K562 (cell line): ENCODE data around the gene SLC49A4. TPM values are rescaled to one million over a fixed set of nuclear protein-coding genes. Genes with fewer than 3 reads are reported as not detected.

Experiments used
- ATAC-seq: fragments of 200-7000 bp; cut with Tn5 transposase; 3 replicates; pipeline ENCODE4 v1.9.1; 2020; ENCODE audit warnings: moderate library complexity
- BruUV-seq: library from RNA; stranded (reverse); fragments of 400-500 nt; replicated peaks from 2 replicates; lab custom pipeline; 2021; lab: Mats Ljungman, UMichigan
- CTCF ChIA-PET: fragments of 300-600 bp; formaldehyde crosslinking; extraction: SDS; loops from one replicate; lab custom pipeline; 2021; ENCODE audit warnings: low intra/inter-chr PET ratio; lab: Yijun Ruan, JAX
- POLR2A ChIA-PET: fragments of 300-600, 350-650 bp; sonication (Branson Sonifier 250); formaldehyde crosslinking; extraction: SDS; loops from one replicate; lab custom pipeline; 2021; ENCODE audit warnings: antibody characterized with exemption, inconsistent platforms; lab: Yijun Ruan, JAX
- DNase-seq, 4 experiments: peaks; one replicate each; pipeline versions ENCODE4 v3.0.0 to v3.0.0-alpha.2; 2011 to 2018; ENCODE audit warnings: low spot score in 3 of 4, mixed read lengths in 3 of 4; ENCODE audit errors: extremely low read depth in 1 of 4
- FAIRE-seq: peaks from 2 replicates; lab custom pipeline; 2011; peaks lifted over from hg19 to GRCh38; lab: Jason Lieb, UNC
- H2AFZ ChIP-seq: 2 replicates; pipeline ENCODE4 v1.6.0; 2011; ENCODE audit warnings: low read depth, low read length, control low read depth, inconsistent platforms
- H3K27ac ChIP-seq: fragments of 200-600 bp; 3 replicates; pipeline ENCODE4 v1.8.0; 2011; ENCODE audit warnings: low read depth, mild to moderate bottlenecking, control low read depth, inconsistent platforms, low read length, moderate library complexity, mixed read lengths; ENCODE audit errors: extremely low read depth
- H3K27me3 ChIP-seq, 2 experiments: fragments of 300-600 bp in 1 of 2; 2 replicates in 1 of 2; 3 replicates in 1 of 2; pipeline versions ENCODE4 v1.6.0 to v1.8.0; 2011; ENCODE audit warnings: inconsistent platforms in 2 of 2, low read length in 2 of 2, mild to moderate bottlenecking in 1 of 2, mixed read lengths in 1 of 2, moderate library complexity in 1 of 2; ENCODE audit not compliant: control insufficient read depth in 2 of 2, insufficient read depth in 2 of 2
- H3K36me3 ChIP-seq: fragments of 300-600 bp; 3 replicates; pipeline ENCODE4 v1.8.0; 2011; ENCODE audit warnings: mild to moderate bottlenecking, low read length, inconsistent platforms; ENCODE audit not compliant: control insufficient read depth, insufficient read depth
- H3K4me1 ChIP-seq, 2 experiments: fragments of 200-600 bp in 1 of 2; replicated peaks in 1 of 2; 2 replicates in 1 of 2; 3 replicates in 1 of 2; pipeline versions ENCODE4 v1.5.1 to v1.8.0; 2011; ENCODE audit warnings: inconsistent platforms in 2 of 2, low read length in 2 of 2, mild to moderate bottlenecking in 1 of 2, mixed read lengths in 1 of 2, moderate library complexity in 1 of 2; ENCODE audit not compliant: control insufficient read depth in 2 of 2, insufficient read depth in 2 of 2
- H3K4me2 ChIP-seq: 2 replicates; pipeline ENCODE4 v1.6.1; 2011; ENCODE audit warnings: low read length, control low read depth, inconsistent platforms, mixed read lengths; ENCODE audit not compliant: insufficient read depth
- H3K4me3 ChIP-seq: fragments of 200-600 bp; sonication (generic), shearing (Covaris generic); 2 replicates; pipeline ENCODE4 v1.5.1; 2016; ENCODE audit warnings: control low read depth, inconsistent platforms
- H3K79me2 ChIP-seq: fragments of 200-600 bp; 3 replicates; pipeline ENCODE4 v1.8.0; 2011; ENCODE audit warnings: low read length, inconsistent platforms; ENCODE audit not compliant: control insufficient read depth, insufficient read depth
- H3K9ac ChIP-seq, 2 experiments: 2 replicates each; pipeline versions ENCODE4 v1.6.0 to v1.6.1; 2011; ENCODE audit warnings: low read depth in 2 of 2, low read length in 2 of 2, control low read depth in 1 of 2, inconsistent platforms in 1 of 2, mild to moderate bottlenecking in 1 of 2, mixed read lengths in 1 of 2; ENCODE audit not compliant: insufficient read depth in 1 of 2
- H3K9me1 ChIP-seq: one replicate; pipeline ENCODE4 v1.6.0; 2011; ENCODE audit warnings: inconsistent platforms, mild to moderate bottlenecking, low read length, moderate library complexity; ENCODE audit not compliant: control insufficient read depth, insufficient read depth
- H3K9me3 ChIP-seq: replicated peaks from 2 replicates; pipeline ENCODE4 v1.5.1; 2011; ENCODE audit warnings: low read depth, low read length, inconsistent platforms; ENCODE audit not compliant: control insufficient read depth, insufficient read depth
- H4K20me1 ChIP-seq: replicated peaks from 2 replicates; pipeline ENCODE4 v1.6.1; 2011; ENCODE audit warnings: low read length, inconsistent platforms, mixed read lengths; ENCODE audit not compliant: control insufficient read depth, insufficient read depth
- HDAC6 ChIP-seq: IDR thresholded peaks from 2 replicates; pipeline ENCODE4 v1.6.1; 2012; ENCODE audit warnings: low read depth, mild to moderate bottlenecking, control low read depth, inconsistent platforms, low read length, moderate library complexity
- MEF2A ChIP-seq: IDR thresholded peaks from 2 replicates; pipeline ENCODE4 v1.6.1; 2011; ENCODE audit warnings: low read depth, mild to moderate bottlenecking, low read length, moderate library complexity; ENCODE audit not compliant: control insufficient read depth
- MXD1 ChIP-seq: fragments of 250-450 bp; sonication (Bioruptor Pico); IDR thresholded peaks from 2 replicates; pipeline ENCODE4 v1.8.0; 2021; ENCODE audit warnings: borderline replicate concordance, mild to moderate bottlenecking, moderate library complexity; ENCODE audit not compliant: poor library complexity, severe bottlenecking
- NFE2 ChIP-seq: IDR thresholded peaks from 2 replicates; pipeline ENCODE4 v1.6.1; 2014; ENCODE audit warnings: antibody characterized with exemption, low read depth
- PCBP1 ChIP-seq: fragments of 200-400 bp; formaldehyde crosslinking; IDR thresholded peaks from 2 replicates; pipeline ENCODE4 v1.6.1; 2018; ENCODE audit warnings: mild to moderate bottlenecking, low read depth, low read length; ENCODE audit not compliant: poor library complexity, severe bottlenecking
- TRIM28 ChIP-seq: fragments of 450-650 bp; IDR thresholded peaks from 2 replicates; pipeline ENCODE4 v1.6.1; 2017
- U2AF2 ChIP-seq: fragments of 200-400 bp; formaldehyde crosslinking; optimal IDR thresholded peaks from 2 replicates; pipeline ENCODE3; 2017; ENCODE audit warnings: low read depth, mild to moderate bottlenecking, low read length
- YBX1 ChIP-seq: fragments of 450-650 bp; IDR thresholded peaks from 2 replicates; pipeline ENCODE4 v1.7.1; 2016; ENCODE audit warnings: mild to moderate bottlenecking
- ZBTB34 ChIP-seq: fragments of 250-450 bp; sonication (Bioruptor Pico); IDR thresholded peaks from 2 replicates; pipeline ENCODE4 v1.8.0; 2021; ENCODE audit warnings: mild to moderate bottlenecking, moderate library complexity
- ZBTB49 ChIP-seq: sonication (generic); formaldehyde crosslinking; IDR thresholded peaks from 2 replicates; pipeline ENCODE4 v1.8.0; 2022; ENCODE audit warnings: missing genetic modification reagents, mild to moderate bottlenecking, borderline replicate concordance
- ZFP91 ChIP-seq: sonication (generic); formaldehyde crosslinking; IDR thresholded peaks from 2 replicates; pipeline ENCODE4 v1.8.0; 2022; ENCODE audit warnings: mild to moderate bottlenecking, missing genetic modification reagents
- ZNF253 ChIP-seq: fragments of 250-450 bp; sonication (Bioruptor Pico); conservative IDR thresholded peaks from 2 replicates; pipeline ENCODE4 v1.6.1; 2021; ENCODE audit warnings: mild to moderate bottlenecking
- ZNF408 ChIP-seq: fragments of 250-450 bp; sonication (Bioruptor Pico); IDR thresholded peaks from 2 replicates; pipeline ENCODE4 v1.4.0; 2020; ENCODE audit warnings: low read depth, mild to moderate bottlenecking, moderate library complexity
- ZNF551 ChIP-seq: fragments of 250-450 bp; sonication (Bioruptor Pico); IDR thresholded peaks from 2 replicates; pipeline ENCODE4 v1.5.0; 2021; ENCODE audit warnings: mild to moderate bottlenecking, moderate library complexity
- ZNF644 ChIP-seq: fragments of 200-800 bp; sonication (Bioruptor generic); IDR thresholded peaks from 2 replicates; pipeline ENCODE4 v1.6.1; 2016; ENCODE audit warnings: low read depth, missing genetic modification characterization, missing compliant biosample characterization
- WGBS: fragments of 100-300 bp; shearing (Covaris generic); methylation state at CpG from one replicate; pipeline ENCODE4 v1.1.6; 2016; ENCODE audit warnings: low coverage, mixed read lengths; ENCODE audit not compliant: insufficient coverage; ENCODE audit errors: missing lambda C conversion rate; 5-methylcytosine and 5-hydroxymethylcytosine counted together
- in situ Hi-C: fragments of 300-500 bp; cut with MboI; formaldehyde crosslinking; loops from 4 replicates; pipeline ENCODE4 v1.15.0; 2018; ENCODE audit warnings: inconsistent platforms, mixed read lengths
- intact Hi-C: fragments of 100-400 bp; cut with micrococcal nuclease; formaldehyde crosslinking; loops from 2 replicates; pipeline ENCODE4 v1.14.2; 2022
- polyA plus RNA-seq, 8 experiments: library from polyadenylated mRNA; depleted of rRNA in 4 of 8; stranded (reverse) in 5 of 8; unstranded in 3 of 8; fragments of >200 nt; fragmentation: Nextera tagmentation in 2 of 8; fragmentation: Illumina TruSeq in 1 of 8; extraction: Ambion mirVana in 2 of 8; extraction: Trizol in 1 of 8; gene quantifications; 2 replicates each; pipeline versions ENCODE4 v1.2.1 to v1.2.3, GENCODE V29; 2011 to 2014; ENCODE audit warnings: inconsistent platforms in 1 of 8, missing spikeins in 1 of 8
- total RNA-seq, 7 experiments: library from RNA; depleted of rRNA in 6 of 7; stranded (reverse); fragments of >200 nt in 6 of 7; fragmentation: Illumina TruSeq in 2 of 7; extraction: Trizol in 2 of 7; gene quantifications; 2 replicates each; pipeline versions ENCODE4 v1.2.1 to v1.2.3, GENCODE V29; 2011 to 2021; ENCODE audit warnings: low replicate concordance in 1 of 7

The SLC49A4 gene
- total and polyA plus RNA-seq, 9 of the 15 experiments (the other 6 are each of a cell fraction or from before 2014, with no cell fraction given), result 0.15 to 1.3 (median 0.83) TPM

- Histone ChIP-seq H3K9me1 (no peaks in the 10 kb centered on the region), H3K9ac (no peak overlapping the region), H3K4me2 (no peak overlapping the region), H3K4me1 (peaks cover 0 to 6% of the 10 kb centered on the region in 2 experiments; a peak in 2 of 5 replicates), H3K4me3 (no peak overlapping the region), H3K79me2 (no peaks in the 10 kb centered on the region), H3K27me3 (peaks cover 8 to 33% of the 10 kb centered on the region in 2 experiments; a peak in 4 of 5 replicates), H3K9me3 (no peaks in the 10 kb centered on the region; the same call in 1 of the 2 replicates), H4K20me1 (no peaks in the 10 kb centered on the region), H3K27ac (no peak overlapping the region), H3K36me3 (no peaks in the 10 kb centered on the region), H2AFZ (no peak overlapping the region)
- CTCF ChIA-PET, result no interaction called here
- ATAC-seq, result no peak
- no peak for FAIRE-seq
- in situ Hi-C loops, result no loop called here
- POLR2A ChIA-PET, result no interaction called here
- intact Hi-C loops, result no loop called here
- WGBS, result 8% methylated on average over 4 of the region's 4 CpGs
- no TSS peak for BruUV-seq
- no peak for DNase-seq
- TF ChIP-seq NFE2, result no peak
- TF ChIP-seq MXD1 (CRISPR knock-in tag), result no peak
- TF ChIP-seq TRIM28, result no peak
- TF ChIP-seq PCBP1, result no peak
- no peak for TF ChIP-seq ZNF644 (tag)
- no peak for TF ChIP-seq ZNF408 (CRISPR knock-in tag)
- TF ChIP-seq ZFP91 (CRISPR knock-in tag), result no peak
- no peak for TF ChIP-seq ZNF253
- no peak for TF ChIP-seq ZNF551 (CRISPR knock-in tag)
- no peak for TF ChIP-seq U2AF2
- no peak for TF ChIP-seq MEF2A
- TF ChIP-seq YBX1, result no peak
- TF ChIP-seq ZBTB34 (CRISPR knock-in tag), result no peak
- TF ChIP-seq HDAC6, result no peak
- no peak for TF ChIP-seq ZBTB49 (CRISPR knock-in tag)
These were observed 112.6 kb downstream of the SLC49A4 start for GRCh38 chr3:122907471-122907870.
